ENCODE results near the gene RGS19.

DNA sequence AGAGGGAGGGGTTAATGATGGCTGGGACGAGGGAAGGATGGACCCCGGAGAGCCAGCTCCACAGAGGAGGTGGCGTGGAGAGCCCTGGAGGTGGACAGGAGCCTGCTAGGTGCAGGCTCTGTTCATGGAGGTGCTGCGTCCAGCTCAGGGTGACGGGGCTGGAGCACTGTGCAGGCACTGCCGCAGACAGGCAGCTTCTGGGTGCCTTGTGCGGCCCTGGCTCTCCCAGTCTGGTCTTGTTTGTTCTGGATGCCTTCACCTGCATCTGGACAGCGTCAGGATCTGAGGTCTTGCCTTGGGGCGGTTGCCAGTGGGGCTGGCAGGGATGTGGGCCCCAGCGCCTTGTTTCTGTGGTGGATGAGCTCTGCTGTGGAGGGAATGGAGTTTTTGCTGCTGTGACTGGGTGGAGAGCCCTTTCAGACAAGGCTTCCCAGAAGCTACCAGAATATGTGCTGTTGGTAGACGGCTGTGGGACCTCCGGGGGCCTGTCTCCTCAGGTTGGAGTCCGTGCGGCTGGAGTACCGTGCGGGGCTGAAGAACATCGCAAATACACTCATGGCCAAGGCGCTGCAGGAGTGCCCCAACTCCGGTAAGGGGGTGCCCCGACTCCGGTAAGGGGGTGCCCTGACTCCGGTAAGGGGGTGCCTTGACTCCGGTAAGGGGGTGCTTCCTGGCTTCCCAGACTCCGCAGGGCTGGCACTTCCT lies 51.2 kb downstream of the RGS19 start:
- TF ChIP-seq, protein P1, sequence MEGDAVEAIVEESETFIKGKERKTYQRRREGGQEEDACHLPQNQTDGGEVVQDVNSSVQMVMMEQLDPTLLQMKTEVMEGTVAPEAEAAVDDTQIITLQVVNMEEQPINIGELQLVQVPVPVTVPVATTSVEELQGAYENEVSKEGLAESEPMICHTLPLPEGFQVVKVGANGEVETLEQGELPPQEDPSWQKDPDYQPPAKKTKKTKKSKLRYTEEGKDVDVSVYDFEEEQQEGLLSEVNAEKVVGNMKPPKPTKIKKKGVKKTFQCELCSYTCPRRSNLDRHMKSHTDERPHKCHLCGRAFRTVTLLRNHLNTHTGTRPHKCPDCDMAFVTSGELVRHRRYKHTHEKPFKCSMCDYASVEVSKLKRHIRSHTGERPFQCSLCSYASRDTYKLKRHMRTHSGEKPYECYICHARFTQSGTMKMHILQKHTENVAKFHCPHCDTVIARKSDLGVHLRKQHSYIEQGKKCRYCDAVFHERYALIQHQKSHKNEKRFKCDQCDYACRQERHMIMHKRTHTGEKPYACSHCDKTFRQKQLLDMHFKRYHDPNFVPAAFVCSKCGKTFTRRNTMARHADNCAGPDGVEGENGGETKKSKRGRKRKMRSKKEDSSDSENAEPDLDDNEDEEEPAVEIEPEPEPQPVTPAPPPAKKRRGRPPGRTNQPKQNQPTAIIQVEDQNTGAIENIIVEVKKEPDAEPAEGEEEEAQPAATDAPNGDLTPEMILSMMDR (IDR thresholded peaks at IDR 0.05), result no peak
- TF ChIP-seq POLR2AphosphoS5 (IDR thresholded peaks at IDR 0.05) (no peak), POLR2A (IDR thresholded peaks at IDR 0.05) (no peak), EP300 (IDR thresholded peaks at IDR 0.05) (no peak)
